H1 (cell line): ENCODE measurements around the gene ADGRV1. TPM values are rescaled to one million over a fixed set of nuclear protein-coding genes. Genes with fewer than 3 reads are reported as not detected.
A peak's percentile ranks its signal among the peaks of the same experiment; 100 is the strongest.

Experiments
- CTCF ChIA-PET: fragments of 300-600 bp; sonication (Branson Sonifier 250); formaldehyde crosslinking; loops from one replicate; lab custom pipeline; 2021; ENCODE audit not compliant: partially characterized antibody; lab: Charles Lee
- POLR2A ChIA-PET: fragments of 300-600 bp; sonication (Branson Sonifier 250); formaldehyde crosslinking; loops from one replicate; lab custom pipeline; 2021; ENCODE audit warnings: inconsistent platforms; ENCODE audit not compliant: partially characterized antibody; lab: Charles Lee
- DNase-seq, 2 experiments: peaks; one replicate each; pipeline versions ENCODE4 v3.0.0 to v3.0.0-alpha.2; 2010 to 2022; ENCODE audit warnings: low spot score in 2 of 2, low read depth in 1 of 2, mixed read lengths in 1 of 2
- FAIRE-seq: peaks from 2 replicates; lab custom pipeline; 2011; peaks lifted over from hg19 to GRCh38; lab: Jason Lieb, UNC
- H2AFZ ChIP-seq: 2 replicates; pipeline ENCODE4 v1.8.1; 2012; ENCODE audit warnings: low read length, inconsistent platforms
- H2AK5ac ChIP-seq: 2 replicates; pipeline ENCODE4 v1.6.1; 2013; ENCODE audit warnings: low read depth, low read length
- H2BK120ac ChIP-seq: replicated peaks from 2 replicates; pipeline ENCODE3; 2013; ENCODE audit warnings: low read depth, low read length, inconsistent platforms
- H2BK12ac ChIP-seq: 2 replicates; pipeline ENCODE4 v1.6.1; 2013; ENCODE audit warnings: low read depth, low read length
- H2BK15ac ChIP-seq: 2 replicates; pipeline ENCODE4 v1.6.1; 2013; ENCODE audit warnings: low read length
- H2BK20ac ChIP-seq: 2 replicates; pipeline ENCODE4 v1.6.1; 2013; ENCODE audit warnings: low read length
- H2BK5ac ChIP-seq: 2 replicates; pipeline ENCODE4 v1.6.1; 2013; ENCODE audit warnings: low read depth, low read length
- H3K14ac ChIP-seq: 2 replicates; pipeline ENCODE4 v1.6.1; 2013; ENCODE audit warnings: inconsistent platforms; ENCODE audit not compliant: insufficient read length
- H3K18ac ChIP-seq: 2 replicates; pipeline ENCODE4 v1.6.1; 2013; ENCODE audit warnings: low read length; ENCODE audit errors: extremely low read depth
- H3K23ac ChIP-seq: 2 replicates; pipeline ENCODE4 v1.6.1; 2013; ENCODE audit warnings: inconsistent platforms; ENCODE audit not compliant: insufficient read length
- H3K23me2 ChIP-seq: 2 replicates; pipeline ENCODE4 v1.6.1; 2013; ENCODE audit warnings: low read depth, low read length
- H3K27ac ChIP-seq: 2 replicates; pipeline ENCODE4 v1.6.1; 2011; ENCODE audit warnings: low read depth, low read length, inconsistent platforms
- H3K27me3 ChIP-seq, 4 experiments: replicated peaks in 1 of 4; 1 replicate in 1 of 4; 2 replicates in 3 of 4; pipeline versions ENCODE4 v1.6.1 to v1.8.1; 2011 to 2013; ENCODE audit warnings: low read length in 3 of 4, mild to moderate bottlenecking in 3 of 4, inconsistent platforms in 2 of 4, mixed read lengths in 2 of 4, moderate library complexity in 1 of 4; ENCODE audit not compliant: control insufficient read depth in 3 of 4, insufficient read depth in 3 of 4; ENCODE audit errors: extremely low read depth in 1 of 4
- H3K36me3 ChIP-seq, 4 experiments: 2 replicates each; pipeline versions ENCODE4 v1.6.1 to v1.8.1; 2011 to 2013; ENCODE audit warnings: mild to moderate bottlenecking in 4 of 4, low read length in 3 of 4, moderate library complexity in 2 of 4, control low read depth in 1 of 4, inconsistent platforms in 1 of 4; ENCODE audit not compliant: insufficient read depth in 4 of 4, control insufficient read depth in 2 of 4
- H3K4ac ChIP-seq: replicated peaks from 2 replicates; pipeline ENCODE3; 2013; ENCODE audit warnings: low read length, low read depth, mixed read lengths, inconsistent platforms; ENCODE audit not compliant: insufficient read length
- H3K4me1 ChIP-seq, 4 experiments: replicated peaks in 1 of 4; 1 replicate in 1 of 4; 2 replicates in 3 of 4; pipeline versions ENCODE4 v1.6.1 to v1.8.1; 2011 to 2013; ENCODE audit warnings: low read length in 3 of 4, inconsistent platforms in 2 of 4, mixed read lengths in 1 of 4; ENCODE audit not compliant: insufficient read depth in 4 of 4, control insufficient read depth in 3 of 4
- H3K4me2 ChIP-seq, 2 experiments: 2 replicates each; pipeline versions ENCODE4 v1.6.1 to v1.8.1; 2011 to 2013; ENCODE audit warnings: low read depth in 2 of 2, low read length in 2 of 2, control low read depth in 1 of 2, inconsistent platforms in 1 of 2, mild to moderate bottlenecking in 1 of 2; ENCODE audit not compliant: insufficient read depth in 1 of 2
- H3K4me3 ChIP-seq, 4 experiments: fragments of 200-600, 300-600 bp in 1 of 4; sonication (generic), shearing (Covaris generic), sonication (Bioruptor Twin) in 1 of 4; 2 replicates each; pipeline versions ENCODE4 v1.5.1 to v1.8.1; 2011 to 2016; ENCODE audit warnings: low read length in 4 of 4, low read depth in 3 of 4, control low read depth in 2 of 4, inconsistent platforms in 2 of 4, mild to moderate bottlenecking in 2 of 4, mixed read lengths in 1 of 4, moderate library complexity in 1 of 4; ENCODE audit not compliant: insufficient read depth in 2 of 4; ENCODE audit errors: extremely low read depth in 1 of 4
- H3K56ac ChIP-seq: replicated peaks from 2 replicates; pipeline ENCODE3; 2013; ENCODE audit warnings: low read depth, mild to moderate bottlenecking, mixed read lengths, low read length, inconsistent platforms; ENCODE audit not compliant: insufficient read length
- H3K79me1 ChIP-seq: 2 replicates; pipeline ENCODE4 v1.6.1; 2013; ENCODE audit warnings: low read depth, low read length, control low read depth
- H3K79me2 ChIP-seq, 2 experiments: 2 replicates each; pipeline versions ENCODE4 v1.6.1 to v1.8.1; 2012 to 2013; ENCODE audit warnings: low read length in 2 of 2, mild to moderate bottlenecking in 2 of 2, inconsistent platforms in 1 of 2; ENCODE audit not compliant: insufficient read depth in 2 of 2, control insufficient read depth in 1 of 2
- H3K9ac ChIP-seq, 4 experiments: replicated peaks in 1 of 4; 1 replicate in 1 of 4; 2 replicates in 3 of 4; pipeline versions ENCODE4 v1.6.1 to v1.8.1; 2011 to 2013; ENCODE audit warnings: low read depth in 3 of 4, low read length in 3 of 4, control low read depth in 2 of 4, mild to moderate bottlenecking in 2 of 4, moderate library complexity in 2 of 4, inconsistent platforms in 1 of 4; ENCODE audit errors: extremely low read depth in 1 of 4
- H3K9me3 ChIP-seq, 2 experiments: 2 replicates each; pipeline versions ENCODE4 v1.6.1 to v1.8.1; 2012 to 2013; ENCODE audit warnings: mild to moderate bottlenecking in 2 of 2, moderate library complexity in 2 of 2, control low read depth in 1 of 2, inconsistent platforms in 1 of 2, low read depth in 1 of 2, low read length in 1 of 2, mixed read lengths in 1 of 2; ENCODE audit not compliant: insufficient read depth in 2 of 2
- H4K20me1 ChIP-seq, 2 experiments: replicated peaks in 1 of 2; 2 replicates each; pipeline versions ENCODE3 to v1.8.1; 2011 to 2013; ENCODE audit warnings: inconsistent platforms in 2 of 2, low read length in 2 of 2, mild to moderate bottlenecking in 1 of 2; ENCODE audit not compliant: insufficient read depth in 2 of 2, control insufficient read depth in 1 of 2
- H4K5ac ChIP-seq: 2 replicates; pipeline ENCODE4 v1.6.1; 2013; ENCODE audit warnings: low read length, low read depth, mixed read lengths, inconsistent platforms; ENCODE audit not compliant: insufficient read length
- H4K8ac ChIP-seq: 2 replicates; pipeline ENCODE4 v1.8.0; 2013; ENCODE audit warnings: mild to moderate bottlenecking, moderate library complexity, low read length, inconsistent platforms; ENCODE audit not compliant: insufficient read depth; ENCODE audit errors: extremely low read depth
- H4K91ac ChIP-seq: replicated peaks from 2 replicates; pipeline ENCODE3; 2013; ENCODE audit warnings: low read length, mixed read lengths, inconsistent platforms; ENCODE audit not compliant: insufficient read length
- BRCA1 ChIP-seq: IDR thresholded peaks from 2 replicates; pipeline ENCODE4 v1.6.1; 2012; ENCODE audit warnings: low read depth, low read length, improper control_type of control experiment
- GTF2F1 ChIP-seq: IDR thresholded peaks from 2 replicates; pipeline ENCODE4 v1.6.1; 2012; ENCODE audit warnings: low read depth, low read length, improper control_type of control experiment, borderline replicate concordance
- HDAC2 ChIP-seq, 2 experiments: fragments of 300-600 bp in 1 of 2; sonication (generic) in 1 of 2; IDR thresholded peaks; 2 replicates each; pipeline ENCODE4 v1.6.1; 2011 to 2012; ENCODE audit warnings: low read depth in 2 of 2, low read length in 2 of 2, mild to moderate bottlenecking in 2 of 2, moderate library complexity in 2 of 2, borderline replicate concordance in 1 of 2, inconsistent platforms in 1 of 2
- JUN ChIP-seq: IDR thresholded peaks from 2 replicates; pipeline ENCODE4 v1.6.1; 2011; ENCODE audit warnings: low read depth, mild to moderate bottlenecking, improper control_type of control experiment, low read length
- KDM4A ChIP-seq: IDR thresholded peaks from one replicate; pipeline ENCODE4 v1.7.1; 2012; ENCODE audit warnings: low read depth, mild to moderate bottlenecking, moderate library complexity, low read length, inconsistent platforms; ENCODE audit not compliant: severe bottlenecking
- POLR2A ChIP-seq, 2 experiments: IDR thresholded peaks; 1 replicate in 1 of 2; 2 replicates in 1 of 2; pipeline ENCODE4 v1.6.1; 2011; ENCODE audit warnings: low read depth in 2 of 2, low read length in 2 of 2, mild to moderate bottlenecking in 2 of 2; ENCODE audit errors: control extremely low read depth in 1 of 2
- RFX5 ChIP-seq: IDR thresholded peaks from 2 replicates; pipeline ENCODE4 v1.6.1; 2011; ENCODE audit warnings: low read depth, low read length, improper control_type of control experiment, borderline replicate concordance
- RNF2 ChIP-seq: fragments of 200-900, 300-1000 bp; sonication (generic); IDR thresholded peaks from 2 replicates; pipeline ENCODE4 v1.7.1; 2016; ENCODE audit warnings: borderline replicate concordance, low read depth, mild to moderate bottlenecking, antibody characterized with exemption, low read length; ENCODE audit not compliant: poor library complexity, severe bottlenecking; ENCODE audit errors: missing control alignments
- SP1 ChIP-seq: IDR thresholded peaks from 2 replicates; pipeline ENCODE4 v1.6.1; 2011; ENCODE audit warnings: low read depth, low read length
- YY1 ChIP-seq: IDR thresholded peaks from 2 replicates; pipeline ENCODE4 v1.6.1; 2011; ENCODE audit warnings: low read depth, mild to moderate bottlenecking, low read length
- ZNF274 ChIP-seq: IDR thresholded peaks from 2 replicates; pipeline ENCODE4 v1.7.0; 2012; ENCODE audit warnings: low read length, borderline replicate concordance; ENCODE audit errors: extremely low read depth
- WGBS, 2 experiments: shearing (Covaris generic) in 1 of 2; methylation state at CpG; one replicate each; pipeline versions ENCODE4 v1.1.6 to v1.1.7; 2013 to 2015; ENCODE audit warnings: low lambda C conversion rate in 2 of 2, mixed read lengths in 2 of 2, inconsistent platforms in 1 of 2, low coverage in 1 of 2, missing lambda C conversion rate in 1 of 2; ENCODE audit not compliant: insufficient replicate concordance in 2 of 2, insufficient coverage in 1 of 2, insufficient read length in 1 of 2; ENCODE audit errors: extremely low coverage in 1 of 2, missing lambda C conversion rate in 1 of 2; 5-methylcytosine and 5-hydroxymethylcytosine counted together
- polyA plus RNA-seq, 7 experiments: library from polyadenylated mRNA; depleted of rRNA in 3 of 7; stranded (reverse) in 5 of 7; unstranded in 2 of 7; fragments of >200 nt in 5 of 7; fragments of 200-250 nt in 2 of 7; gene quantifications; 1 replicate in 5 of 7; 2 replicates in 1 of 7; 4 replicates in 1 of 7; pipeline versions ENCODE4 v1.2.1 to v1.2.3, GENCODE V29; 2011 to 2013; ENCODE audit warnings: missing spikeins in 2 of 7, mixed read lengths in 2 of 7
- total RNA-seq: library from RNA; stranded (reverse); fragmentation: NEBNext Ultra II Directional; extraction: Animal tissue kit (Norgen Biotek cat#: 25700); gene quantifications from 2 replicates; pipeline ENCODE4 v1.2.1, GENCODE V29; 2021
- TF ChIP-seq, protein P1 (sequence below): IDR thresholded peaks from 2 replicates; pipeline ENCODE4 v1.6.1; 2012; ENCODE audit warnings: low read length, inconsistent platforms

ADGRV1 gene
- total and polyA plus RNA-seq, 2 of the 8 experiments (the other 6 are each of a cell fraction or from before 2014, with no cell fraction given), result 53.1 to 62.2 TPM

DNA sequence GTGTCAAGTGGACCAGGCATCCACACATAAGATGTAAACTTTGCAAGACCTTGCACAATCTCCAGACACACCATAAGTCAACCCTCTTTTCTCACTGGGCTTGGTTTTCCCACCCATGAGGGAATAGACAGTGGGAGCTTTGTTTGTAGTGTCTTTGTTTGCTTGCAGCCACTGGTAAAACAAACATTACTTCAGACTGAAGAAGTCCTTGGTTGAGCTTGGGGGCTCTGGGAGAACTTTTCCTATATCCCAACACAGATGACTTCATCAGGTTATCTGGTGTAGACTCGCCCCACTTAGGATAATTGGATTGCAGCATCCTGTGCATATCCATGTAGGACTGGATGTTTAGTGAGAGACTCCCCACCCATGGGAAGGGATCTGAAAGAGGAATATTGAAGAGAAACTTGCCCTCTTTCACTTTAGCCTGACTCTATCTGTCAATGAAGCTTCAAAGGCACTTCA, 11.5 kb upstream of the ADGRV1 start:
- no peaks in the 10 kb centered on the region for H3K79me1 ChIP-seq
- no peaks in the 10 kb centered on the region for H4K20me1 ChIP-seq
- H3K23me2 ChIP-seq, result no peaks in the 10 kb centered on the region
- no peak for DNase-seq
- H3K56ac ChIP-seq, result no peak overlapping the region
- peak; percentile 57 for FAIRE-seq
- H2AFZ ChIP-seq, result peak overlapping the region; percentile 24; the same call in 1 of the 2 replicates
- no peak overlapping the region for H3K23ac ChIP-seq
- no peaks in the 10 kb centered on the region for H3K27me3 ChIP-seq
- H3K4ac ChIP-seq, result no peak overlapping the region
- H4K8ac ChIP-seq, result no peak overlapping the region
- no peak overlapping the region for H2BK120ac ChIP-seq
- H3K4me1 ChIP-seq, result peaks cover 0 to 7% (median 3%) of the 10 kb centered on the region in 4 experiments; a peak in 3 of 7 replicates
- H3K79me2 ChIP-seq, result no peaks in the 10 kb centered on the region
- no peak overlapping the region for H3K9ac ChIP-seq
- no peak overlapping the region for H3K4me2 ChIP-seq
- no peak overlapping the region for H4K91ac ChIP-seq
- H3K14ac ChIP-seq, result no peak overlapping the region
- 86% methylated on average over 1 of the region's 1 CpG; no CpG with 5 or more reads in 1 of the 2 experiments for WGBS, 2 experiments
- H2BK12ac ChIP-seq, result 0 out of 2 replicates have a peak overlapping the region, but pooled peaks have one; percentile 32
- H3K9me3 ChIP-seq, result no peaks in the 10 kb centered on the region
- H3K4me3 ChIP-seq, result no peak overlapping the region
- ChIA-PET POLR2A (interaction anchor here (1.5 kb wide), 1 partner anchor 15 kb away, joined by 3 read pairs; no protein-coding TSS in a partner anchor), CTCF (interaction anchor here (1.6 kb wide), 1 partner anchor 17 kb away, joined by 4 read pairs; no protein-coding TSS in a partner anchor)
- H3K36me3 ChIP-seq, result no peaks in the 10 kb centered on the region
- no peak overlapping the region for H3K27ac ChIP-seq
- no peak overlapping the region for H2BK15ac ChIP-seq
- no peak overlapping the region for H2AK5ac ChIP-seq
- H2BK5ac ChIP-seq, result no peak overlapping the region
- no peak overlapping the region for H3K18ac ChIP-seq
- no peak overlapping the region; the same call in 1 of the 2 replicates for H2BK20ac ChIP-seq
- no peak overlapping the region for H4K5ac ChIP-seq
- TF ChIP-seq POLR2A (IDR thresholded peaks at IDR 0.05; ENCODE audit: control extremely low read depth in 1 of 2, low read depth in 2 of 2, low read length in 2 of 2) (no peak), ZNF274 (no peak), SP1 (no peak), GTF2F1 (no peak), BRCA1 (no peak), RNF2 (no peak), KDM4A (no peak), RFX5 (no peak), JUN (no peak), YY1 (no peak), HDAC2 (IDR thresholded peaks at IDR 0.05; ENCODE audit: borderline replicate concordance in 1 of 2, low read depth in 2 of 2, low read length in 2 of 2) (no peak)
- TF ChIP-seq, protein P1, sequence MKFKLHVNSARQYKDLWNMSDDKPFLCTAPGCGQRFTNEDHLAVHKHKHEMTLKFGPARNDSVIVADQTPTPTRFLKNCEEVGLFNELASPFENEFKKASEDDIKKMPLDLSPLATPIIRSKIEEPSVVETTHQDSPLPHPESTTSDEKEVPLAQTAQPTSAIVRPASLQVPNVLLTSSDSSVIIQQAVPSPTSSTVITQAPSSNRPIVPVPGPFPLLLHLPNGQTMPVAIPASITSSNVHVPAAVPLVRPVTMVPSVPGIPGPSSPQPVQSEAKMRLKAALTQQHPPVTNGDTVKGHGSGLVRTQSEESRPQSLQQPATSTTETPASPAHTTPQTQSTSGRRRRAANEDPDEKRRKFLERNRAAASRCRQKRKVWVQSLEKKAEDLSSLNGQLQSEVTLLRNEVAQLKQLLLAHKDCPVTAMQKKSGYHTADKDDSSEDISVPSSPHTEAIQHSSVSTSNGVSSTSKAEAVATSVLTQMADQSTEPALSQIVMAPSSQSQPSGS, result no peak
